GM12878 (cell line): ENCODE data around the gene LRP2BP. TPM values are rescaled to one million over a fixed set of nuclear protein-coding genes. Genes with fewer than 3 reads are reported as not detected.

Experiments
- BCL3 ChIP-seq: IDR thresholded peaks from 2 replicates; pipeline ENCODE4 v1.6.1; 2011; ENCODE audit warnings: borderline replicate concordance, low read depth, mild to moderate bottlenecking, moderate library complexity, low read length; ENCODE audit not compliant: insufficient read depth, poor library complexity, severe bottlenecking
- CBX5 ChIP-seq: sonication (generic); IDR thresholded peaks from 2 replicates; pipeline ENCODE4 v1.6.1; 2016; ENCODE audit warnings: low read depth, moderate library complexity, mild to moderate bottlenecking, inconsistent platforms
- CEBPZ ChIP-seq: fragments of 150-350 bp; IDR thresholded peaks from 2 replicates; pipeline ENCODE4 v1.6.1; 2016; ENCODE audit warnings: low read depth, low read length
- IKZF2 ChIP-seq, 2 experiments: fragments of 450-650 bp; IDR thresholded peaks; 2 replicates each; pipeline ENCODE4 v1.6.1; 2017; ENCODE audit warnings: mild to moderate bottlenecking in 2 of 2, moderate library complexity in 2 of 2
- MEF2A ChIP-seq: IDR thresholded peaks from 2 replicates; pipeline ENCODE4 v1.6.1; 2011; ENCODE audit warnings: low read depth, mild to moderate bottlenecking, low read length, moderate library complexity; ENCODE audit not compliant: insufficient read depth
- MEF2B ChIP-seq: fragments of 450-650 bp; IDR thresholded peaks from 2 replicates; pipeline ENCODE4 v1.6.1; 2018; ENCODE audit warnings: mild to moderate bottlenecking, moderate library complexity; ENCODE audit not compliant: partially characterized antibody, poor library complexity, severe bottlenecking
- MTA2 ChIP-seq: fragments of 450-650 bp; IDR thresholded peaks from 2 replicates; pipeline ENCODE4 v1.6.1; 2016; ENCODE audit warnings: low read depth, mild to moderate bottlenecking, moderate library complexity
- PKNOX1 ChIP-seq: fragments of 450-650 bp; IDR thresholded peaks from 2 replicates; pipeline ENCODE4 v1.6.1; 2016; ENCODE audit warnings: mild to moderate bottlenecking
- RAD51 ChIP-seq: fragments of 450-650 bp; IDR thresholded peaks from 2 replicates; pipeline ENCODE4 v1.6.1; 2016; ENCODE audit warnings: moderate library complexity, mild to moderate bottlenecking, inconsistent platforms
- RELA ChIP-seq: fragments of 450-650 bp; IDR thresholded peaks from 2 replicates; pipeline ENCODE4 v1.8.0; 2014; ENCODE audit warnings: borderline replicate concordance; ENCODE audit not compliant: partially characterized antibody
- RUNX3 ChIP-seq: IDR thresholded peaks from 2 replicates; pipeline ENCODE4 v1.6.1; 2012; ENCODE audit warnings: low read length, inconsistent platforms
- SPI1 ChIP-seq: IDR thresholded peaks from 2 replicates; pipeline ENCODE4 v1.6.1; 2011; ENCODE audit warnings: low read depth, mild to moderate bottlenecking, low read length, moderate library complexity, borderline replicate concordance; ENCODE audit not compliant: insufficient read depth
- TBL1XR1 ChIP-seq: IDR thresholded peaks from 2 replicates; pipeline ENCODE4 v1.6.1; 2012; ENCODE audit warnings: low read depth, low read length, improper control_type of control experiment
- YBX1 ChIP-seq: fragments of 450-650 bp; IDR thresholded peaks from 2 replicates; pipeline ENCODE4 v1.6.1; 2016; ENCODE audit warnings: antibody characterized with exemption
- ZBTB40 ChIP-seq: fragments of 450-650 bp; IDR thresholded peaks from 2 replicates; pipeline ENCODE4 v1.6.1; 2016; ENCODE audit warnings: mild to moderate bottlenecking, moderate library complexity, borderline replicate concordance
- ZNF384 ChIP-seq: IDR thresholded peaks from 2 replicates; pipeline ENCODE4 v1.6.1; 2012; ENCODE audit warnings: low read depth, mild to moderate bottlenecking, low read length, improper control_type of control experiment, borderline replicate concordance
- polyA plus RNA-seq, 11 experiments: library from polyadenylated mRNA; depleted of rRNA in 4 of 11; unstranded in 6 of 11; stranded (reverse) in 5 of 11; fragments of >200 nt; fragmentation: Nextera tagmentation in 4 of 11; fragmentation: Illumina TruSeq in 1 of 11; extraction: Ambion mirVana in 4 of 11; extraction: Trizol in 1 of 11; gene quantifications; 1 replicate in 1 of 11; 2 replicates in 10 of 11; pipeline versions ENCODE4 v1.2.1 to v1.2.3, GENCODE V29; 2011 to 2016; ENCODE audit warnings: inconsistent platforms in 2 of 11, missing spikeins in 2 of 11, low read depth in 1 of 11
- total RNA-seq, 4 experiments: library from RNA; depleted of rRNA in 3 of 4; stranded (reverse); fragments of >200 nt in 3 of 4; fragmentation: Illumina TruSeq in 1 of 4; extraction: Trizol in 1 of 4; gene quantifications; 2 replicates each; pipeline versions ENCODE4 v1.2.1 to v1.2.3, GENCODE V29; 2013 to 2021

The LRP2BP gene
- total and polyA plus RNA-seq, 10 of the 15 experiments (the other 5 are each of a cell fraction or from before 2014, with no cell fraction given) = 0.27 to 5.2 (median 1.0) TPM

DNA sequence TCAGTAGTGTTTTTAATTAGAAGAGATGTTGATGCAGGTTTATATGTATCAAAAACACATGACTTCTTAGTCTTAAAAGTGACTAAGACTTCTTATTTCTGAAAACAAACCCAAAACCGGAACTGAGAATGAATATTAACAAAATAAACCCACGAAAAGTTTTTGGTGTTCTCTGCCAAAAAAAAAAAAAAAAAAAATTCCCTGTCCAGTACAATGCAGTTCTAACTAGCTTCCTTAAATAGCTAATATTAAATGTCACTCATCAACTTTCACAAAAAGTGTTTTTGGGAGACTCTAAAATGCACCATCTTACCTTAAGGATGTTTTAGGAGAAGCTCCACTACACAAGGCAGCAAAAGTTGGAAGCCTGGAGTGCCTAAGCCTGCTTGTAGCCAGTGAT is 2.9 kb upstream of the LRP2BP start (continued):
- TF ChIP-seq CEBPZ (no peak), ZBTB40 (peak; percentile 75), YBX1 (no peak), RELA (no peak), TBL1XR1 (0 out of 2 replicates have a peak, but pooled peaks have one; percentile 34), SPI1 (peak; percentile 69; the same call in 1 of the 2 replicates), RAD51 (0 out of 2 replicates have a peak, but pooled peaks have one; percentile 9), RUNX3 (peak; percentile 21; the same call in 1 of the 2 replicates), CBX5 (no peak), ZNF384 (peak; percentile 95), MEF2B (peak; percentile 42), IKZF2 (IDR thresholded peaks at IDR 0.05) (peak in 1 of 2 experiments; percentile 19; a peak in 2 of 4 replicates), MEF2A (0 out of 2 replicates have a peak, but pooled peaks have one; percentile 38), MTA2 (0 out of 2 replicates have a peak, but pooled peaks have one; percentile 16), BCL3 (peak; percentile 12), PKNOX1 (peak; percentile 21; the same call in 1 of the 2 replicates)
- TF ChIP-seq, all 136 proteins: peak for 16
